ENCODE measurements around the gene CRACR2B.

The CRACR2B gene

DNA sequence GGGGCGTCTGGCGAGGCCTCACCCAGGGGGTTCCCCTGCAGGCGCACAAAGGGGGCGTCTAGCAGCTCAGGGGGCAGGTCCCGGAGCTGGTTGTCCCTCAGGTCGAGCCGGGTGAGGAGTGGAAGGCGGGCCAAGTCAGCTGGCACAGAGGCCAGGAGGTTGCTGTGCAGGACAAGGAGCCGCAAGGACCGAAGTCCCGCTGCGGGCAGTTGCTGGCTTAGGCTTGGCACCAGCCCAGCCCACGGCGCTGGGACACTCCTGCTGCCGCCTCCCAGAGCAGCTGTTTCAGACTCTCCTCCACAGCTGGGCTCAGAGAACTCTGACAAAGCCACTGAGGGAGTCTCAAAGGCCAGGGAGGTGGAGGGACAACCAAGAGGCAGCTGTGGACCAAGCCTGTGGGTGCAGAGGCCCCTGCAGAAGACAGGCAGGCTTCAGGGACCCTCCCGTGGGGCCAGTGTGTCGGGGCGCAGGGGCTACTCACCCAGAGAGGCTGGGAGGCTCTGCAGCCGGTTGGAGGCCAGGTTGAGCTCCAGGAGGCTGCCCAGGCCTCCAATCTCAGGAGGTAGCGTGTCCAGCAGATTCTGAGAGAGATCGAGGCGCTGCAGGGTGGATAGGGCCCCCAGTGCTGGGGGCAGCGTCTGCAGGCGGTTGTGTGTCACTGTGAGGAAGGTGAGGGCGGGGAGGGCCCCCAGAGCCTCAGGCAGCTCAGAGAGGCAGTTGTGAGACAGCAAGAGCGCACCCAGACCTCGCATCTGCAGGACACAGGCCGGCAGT is 24.8 kb upstream of the CRACR2B start:
- H3K9ac ChIP-seq (ENCODE audit: low read length), result no peak overlapping the region
- TF ChIP-seq EZH2phosphoT487 (IDR thresholded peaks at IDR 0.05; ENCODE audit: low read length), result no peak
- no peak for TF ChIP-seq EZH2 (optimal IDR thresholded peaks at IDR 0.05; ENCODE audit: low read depth, low read length)
- TF ChIP-seq, protein P1, sequence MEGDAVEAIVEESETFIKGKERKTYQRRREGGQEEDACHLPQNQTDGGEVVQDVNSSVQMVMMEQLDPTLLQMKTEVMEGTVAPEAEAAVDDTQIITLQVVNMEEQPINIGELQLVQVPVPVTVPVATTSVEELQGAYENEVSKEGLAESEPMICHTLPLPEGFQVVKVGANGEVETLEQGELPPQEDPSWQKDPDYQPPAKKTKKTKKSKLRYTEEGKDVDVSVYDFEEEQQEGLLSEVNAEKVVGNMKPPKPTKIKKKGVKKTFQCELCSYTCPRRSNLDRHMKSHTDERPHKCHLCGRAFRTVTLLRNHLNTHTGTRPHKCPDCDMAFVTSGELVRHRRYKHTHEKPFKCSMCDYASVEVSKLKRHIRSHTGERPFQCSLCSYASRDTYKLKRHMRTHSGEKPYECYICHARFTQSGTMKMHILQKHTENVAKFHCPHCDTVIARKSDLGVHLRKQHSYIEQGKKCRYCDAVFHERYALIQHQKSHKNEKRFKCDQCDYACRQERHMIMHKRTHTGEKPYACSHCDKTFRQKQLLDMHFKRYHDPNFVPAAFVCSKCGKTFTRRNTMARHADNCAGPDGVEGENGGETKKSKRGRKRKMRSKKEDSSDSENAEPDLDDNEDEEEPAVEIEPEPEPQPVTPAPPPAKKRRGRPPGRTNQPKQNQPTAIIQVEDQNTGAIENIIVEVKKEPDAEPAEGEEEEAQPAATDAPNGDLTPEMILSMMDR (IDR thresholded peaks at IDR 0.05; ENCODE audit: low read length), result no peak
- H3K79me2 ChIP-seq (ENCODE audit: low read length), result peaks cover 33% of the 10 kb centered on the region
- no peaks in the 10 kb centered on the region for H4K20me1 ChIP-seq (ENCODE audit: insufficient read depth, low read length)
- DNase-seq, result no peak
- H3K4me3 ChIP-seq (ENCODE audit: low read length), result no peak overlapping the region
- no peaks in the 10 kb centered on the region for H3K36me3 ChIP-seq (replicated peaks; ENCODE audit: insufficient read depth, low read length)
- H3K9me3 ChIP-seq (replicated peaks; ENCODE audit: insufficient read depth, low read length), result no peaks in the 10 kb centered on the region
- 0 out of 2 replicates have a peak, but pooled peaks cover 5% of the 10 kb centered on the region for H3K4me1 ChIP-seq (ENCODE audit: low read length)
- H3K27ac ChIP-seq (ENCODE audit: low read length), result no peak overlapping the region
- no peak overlapping the region for H2AFZ ChIP-seq (ENCODE audit: low read length)
- H3F3A ChIP-seq (ENCODE audit: insufficient read depth, low read length), result peaks cover 14% of the 10 kb centered on the region
- H3K27me3 ChIP-seq (replicated peaks; ENCODE audit: insufficient read depth, low read length), result no peaks in the 10 kb centered on the region
- no peaks in the 10 kb centered on the region for H3K9me2 ChIP-seq (replicated peaks; ENCODE audit: insufficient read depth, low read length)
- peak overlapping the region; percentile 2; the same call in 1 of the 2 replicates for H3K4me2 ChIP-seq (ENCODE audit: low read depth, low read length)

DNA sequence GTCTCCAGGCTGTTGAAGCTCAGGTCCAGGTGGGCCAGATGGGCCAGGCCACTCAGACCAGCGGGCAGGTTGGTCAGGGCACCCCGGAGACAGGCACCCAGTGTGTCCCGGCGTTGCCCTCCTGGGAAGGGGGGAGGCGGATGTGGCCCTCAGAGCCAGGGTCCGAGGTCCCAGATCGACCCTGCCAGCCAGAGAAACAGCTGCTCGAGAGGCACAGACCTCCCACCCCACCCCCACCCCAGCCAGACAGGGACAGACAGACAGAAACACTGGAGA is 24.3 kb upstream of the CRACR2B start:
- peak overlapping the region; percentile 95; the same call in 1 of the 2 replicates for H3K4me3 ChIP-seq (ENCODE audit: low read length)
- peaks cover 6% of the 10 kb centered on the region; the same call in 1 of the 2 replicates for H3K4me1 ChIP-seq (ENCODE audit: low read length)
- H3K27ac ChIP-seq (ENCODE audit: low read length), result no peak overlapping the region
- no peak overlapping the region for H2AFZ ChIP-seq (ENCODE audit: low read length)
- H3F3A ChIP-seq (ENCODE audit: insufficient read depth, low read length), result peaks cover 13% of the 10 kb centered on the region
- H3K36me3 ChIP-seq (replicated peaks; ENCODE audit: insufficient read depth, low read length), result no peaks in the 10 kb centered on the region
- H3K27me3 ChIP-seq (replicated peaks; ENCODE audit: insufficient read depth, low read length), result no peaks in the 10 kb centered on the region
- H3K79me2 ChIP-seq (ENCODE audit: low read length), result peaks cover 36% of the 10 kb centered on the region
- H3K9me2 ChIP-seq (replicated peaks; ENCODE audit: insufficient read depth, low read length), result no peaks in the 10 kb centered on the region
- no peaks in the 10 kb centered on the region for H3K9me3 ChIP-seq (replicated peaks; ENCODE audit: insufficient read depth, low read length)
- H3K4me2 ChIP-seq (ENCODE audit: low read depth, low read length), result peak overlapping the region; percentile 98; the same call in 1 of the 2 replicates
- H4K20me1 ChIP-seq (ENCODE audit: insufficient read depth, low read length), result no peaks in the 10 kb centered on the region
- no peak overlapping the region for H3K9ac ChIP-seq (ENCODE audit: low read length)
- TF ChIP-seq, protein P1 (IDR thresholded peaks at IDR 0.05; ENCODE audit: low read length), result no peak
- no peak for TF ChIP-seq EZH2 (optimal IDR thresholded peaks at IDR 0.05; ENCODE audit: low read depth, low read length)
- TF ChIP-seq EZH2phosphoT487 (IDR thresholded peaks at IDR 0.05; ENCODE audit: low read length), result no peak
- DNase-seq, result no peak

DNA sequence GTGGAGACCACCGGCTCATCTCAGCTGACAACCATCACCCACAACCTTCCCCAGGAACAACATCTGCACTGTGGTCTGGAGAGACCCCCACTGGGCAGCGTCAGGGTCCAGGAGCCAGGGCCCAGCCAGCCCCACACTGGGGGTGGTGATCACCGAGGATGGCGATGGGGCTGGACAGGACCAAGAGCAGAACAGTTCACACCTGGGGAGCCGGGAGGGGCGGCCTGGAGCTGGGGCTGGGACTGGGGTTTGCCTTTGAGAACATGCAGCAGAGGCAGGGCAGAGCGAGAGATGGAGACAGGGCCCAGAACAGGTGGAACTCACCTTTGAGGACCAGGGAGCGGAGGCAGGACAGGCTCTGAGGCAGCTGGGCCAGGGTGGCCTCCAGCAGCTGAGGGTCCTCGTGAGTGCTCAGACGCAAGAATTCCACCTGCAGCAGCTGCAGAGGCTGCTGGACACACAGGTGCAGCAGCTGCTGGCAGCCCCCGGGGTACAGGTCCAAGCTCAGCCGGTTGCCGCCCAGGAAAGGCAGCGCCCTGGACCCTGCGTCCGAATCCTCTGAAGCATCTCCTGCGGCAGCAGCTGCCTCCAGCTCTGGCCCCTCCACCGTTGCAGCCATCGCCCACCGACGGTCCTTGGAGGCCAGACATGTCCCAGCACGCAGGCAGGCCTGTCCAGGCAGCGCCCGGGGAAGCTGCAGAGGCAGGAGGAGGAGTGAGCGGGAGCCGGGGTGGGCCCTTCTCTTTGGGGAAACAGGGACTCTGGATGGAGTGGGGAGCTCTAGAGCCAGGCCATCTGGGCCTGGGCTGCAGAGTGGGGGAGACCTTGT is 23.7 kb upstream of the CRACR2B start:
- H2AFZ ChIP-seq (ENCODE audit: low read length), result peak overlapping the region; percentile 74
- no peak overlapping the region; the same call in 1 of the 2 replicates for H3K27ac ChIP-seq (ENCODE audit: low read length)
- no peaks in the 10 kb centered on the region for H4K20me1 ChIP-seq (ENCODE audit: insufficient read depth, low read length)
- peaks cover 8% of the 10 kb centered on the region; the same call in 1 of the 2 replicates for H3K4me1 ChIP-seq (ENCODE audit: low read length)
- no peaks in the 10 kb centered on the region for H3K9me3 ChIP-seq (replicated peaks; ENCODE audit: insufficient read depth, low read length)
- peaks cover 13% of the 10 kb centered on the region for H3F3A ChIP-seq (ENCODE audit: insufficient read depth, low read length)
- H3K9ac ChIP-seq (ENCODE audit: low read length), result peak overlapping the region; percentile 85
- H3K9me2 ChIP-seq (replicated peaks; ENCODE audit: insufficient read depth, low read length), result no peaks in the 10 kb centered on the region
- H3K4me3 ChIP-seq (ENCODE audit: low read length), result peak overlapping the region; percentile 95
- TF ChIP-seq, protein P1 (IDR thresholded peaks at IDR 0.05; ENCODE audit: low read length), result no peak
- TF ChIP-seq EZH2 (optimal IDR thresholded peaks at IDR 0.05; ENCODE audit: low read depth, low read length) (no peak), EZH2phosphoT487 (IDR thresholded peaks at IDR 0.05; ENCODE audit: low read length) (no peak)
- H3K27me3 ChIP-seq (replicated peaks; ENCODE audit: insufficient read depth, low read length), result no peaks in the 10 kb centered on the region
- DNase-seq, result no peak
- peaks cover 42% of the 10 kb centered on the region for H3K79me2 ChIP-seq (ENCODE audit: low read length)
- no peaks in the 10 kb centered on the region for H3K36me3 ChIP-seq (replicated peaks; ENCODE audit: insufficient read depth, low read length)
- peak overlapping the region; percentile 98 for H3K4me2 ChIP-seq (ENCODE audit: low read depth, low read length)
